ENCODE data around the gene TBC1D23. TPM values are rescaled to one million over a fixed set of nuclear protein-coding genes. Genes with fewer than 3 reads are reported as not detected.
"Not testable (repeated sequence)": the region's sequence is repeated elsewhere in the genome, so short reads cannot be mapped to it uniquely, and the experiment has no call there.

Gene TBC1D23
- total RNA-seq, 4 donors from 2014 or later = 25.7 to 36.6 (median 34.6) TPM

- H3K36me3 ChIP-seq = peaks cover 47% of the 10 kb centered on the region
- DNase-seq (ENCODE audit: low spot score in 2 of 2) = no peak
Measured at GRCh38 chr3:100316641-100317069, 55.9 kb downstream of the TBC1D23 start.

GRCh38 chr3:100317912-100318311 lies 57.1 kb downstream of the TBC1D23 start:
- no peaks in the 10 kb centered on the region for H3K27me3 ChIP-seq
- WGBS = 89% methylated on average over 2 of the region's 2 CpGs
- H3K4me1 ChIP-seq = no peaks in the 10 kb centered on the region
- no peak overlapping the region for H3K4me3 ChIP-seq
- no peaks in the 10 kb centered on the region for H3K9me3 ChIP-seq
- no peak for TF ChIP-seq POLR2A (IDR thresholded peaks at IDR 0.05)
- TF ChIP-seq POLR2AphosphoS5 (IDR thresholded peaks at IDR 0.05) = no peak
- TF ChIP-seq CTCF (IDR thresholded peaks at IDR 0.05) = no peak
- no peak for TF ChIP-seq EP300 (IDR thresholded peaks at IDR 0.05)
- H3K36me3 ChIP-seq = peaks cover 49% of the 10 kb centered on the region
- no peak for DNase-seq (ENCODE audit: low spot score in 2 of 2)
- no peak overlapping the region for H3K27ac ChIP-seq

More at GRCh38 chr3:100316641-100317069, 55.9 kb downstream of the TBC1D23 start:
- no peak overlapping the region for H3K4me3 ChIP-seq
- H3K4me1 ChIP-seq = no peaks in the 10 kb centered on the region
- TF ChIP-seq CTCF (IDR thresholded peaks at IDR 0.05) (peak; percentile 50 to 59), POLR2AphosphoS5 (IDR thresholded peaks at IDR 0.05) (no peak)
- H3K27ac ChIP-seq = no peak overlapping the region
- no peaks in the 10 kb centered on the region for H3K9me3 ChIP-seq
- no peaks in the 10 kb centered on the region for H3K27me3 ChIP-seq
- WGBS = 35% methylated on average over 8 of the region's 8 CpGs

GRCh38 chr3:100319951-100320350 lies 59.2 kb downstream of the TBC1D23 start:
- DNase-seq (ENCODE audit: low spot score in 2 of 2) = no peak
- Histone ChIP-seq H3K4me1 (no peaks in the 10 kb centered on the region), H3K9me3 (no peaks in the 10 kb centered on the region), H3K27me3 (no peaks in the 10 kb centered on the region), H3K36me3 (peaks cover 45% of the 10 kb centered on the region), H3K27ac (no peak overlapping the region), H3K4me3 (no peak overlapping the region)
- WGBS = 83% methylated on average over 2 of the region's 2 CpGs
- TF ChIP-seq POLR2A (IDR thresholded peaks at IDR 0.05) (no peak), EP300 (IDR thresholded peaks at IDR 0.05) (no peak), POLR2AphosphoS5 (IDR thresholded peaks at IDR 0.05) (no peak), CTCF (IDR thresholded peaks at IDR 0.05) (no peak)

GRCh38 chr3:100324044-100324443 lies 63.3 kb downstream of the TBC1D23 start:
- no peak for TF ChIP-seq CTCF (IDR thresholded peaks at IDR 0.05)
- no peak for TF ChIP-seq POLR2AphosphoS5 (IDR thresholded peaks at IDR 0.05)
- TF ChIP-seq EP300 (IDR thresholded peaks at IDR 0.05) = no peak
- TF ChIP-seq POLR2A (IDR thresholded peaks at IDR 0.05) = no peak
- H3K36me3 ChIP-seq = peaks cover 30% of the 10 kb centered on the region
- no peak overlapping the region for H3K27ac ChIP-seq
- DNase-seq (ENCODE audit: low spot score in 2 of 2) = no peak
- H3K9me3 ChIP-seq = no peaks in the 10 kb centered on the region
- no peaks in the 10 kb centered on the region for H3K27me3 ChIP-seq
- no peaks in the 10 kb centered on the region for H3K4me1 ChIP-seq
- no peak overlapping the region for H3K4me3 ChIP-seq

- Histone ChIP-seq H3K4me1 (no peaks in the 10 kb centered on the region), H3K27ac (no peak overlapping the region), H3K27me3 (no peaks in the 10 kb centered on the region), H3K9me3 (no peaks in the 10 kb centered on the region), H3K4me3 (no peak overlapping the region), H3K36me3 (peaks cover 13% of the 10 kb centered on the region)
- TF ChIP-seq EP300 (IDR thresholded peaks at IDR 0.05) = no peak
- TF ChIP-seq CTCF (IDR thresholded peaks at IDR 0.05) = no peak
- no peak for TF ChIP-seq POLR2A (IDR thresholded peaks at IDR 0.05)
- no peak for TF ChIP-seq POLR2AphosphoS5 (IDR thresholded peaks at IDR 0.05)
- no peak for DNase-seq (ENCODE audit: low spot score in 2 of 2)
Measured at GRCh38 chr3:100325827-100326226, 65.0 kb downstream of the TBC1D23 start.

- WGBS = 98% methylated on average over 5 of the region's 5 CpGs
- not testable (repeated sequence) for H3K27me3 ChIP-seq; H3K36me3 ChIP-seq; H3K27ac ChIP-seq; H3K4me1 ChIP-seq; DNase-seq (ENCODE audit: low spot score in 2 of 2); H3K4me3 ChIP-seq; H3K9me3 ChIP-seq
Measured at GRCh38 chr3:100327377-100327776, 66.6 kb downstream of the TBC1D23 start.
